Measurements from ENCODE around the gene MTG2.

MTG2 gene

GRCh38 chr20:62222972-62223371, 40.1 kb downstream of the MTG2 start:
- DNase-seq: no peak

- DNase-seq: no peak
Measured at GRCh38 chr20:62223571-62223970, 40.7 kb downstream of the MTG2 start.

- no peak for DNase-seq
Measured at GRCh38 chr20:62224113-62224855, 41.5 kb downstream of the MTG2 start.

- DNase-seq: no peak
Measured at GRCh38 chr20:62225026-62225425, 42.2 kb downstream of the MTG2 start.

GRCh38 chr20:62225820-62226635, 43.2 kb downstream of the MTG2 start:
- DNase-seq: no peak

GRCh38 chr20:62226707-62227590, 44.1 kb downstream of the MTG2 start:
- DNase-seq: no peak

- DNase-seq: no peak
Measured at GRCh38 chr20:62227591-62227976, 44.8 kb downstream of the MTG2 start.

GRCh38 chr20:62227977-62228958, 45.4 kb downstream of the MTG2 start:
- DNase-seq: no peak

GRCh38 chr20:62228982-62229545, 46.2 kb downstream of the MTG2 start:
- no peak for DNase-seq

- DNase-seq: no peak
Measured at GRCh38 chr20:62229667-62230066, 46.8 kb downstream of the MTG2 start.

- no peak for DNase-seq
Measured at GRCh38 chr20:62230276-62230675, 47.4 kb downstream of the MTG2 start.

- no peak for DNase-seq
Measured at GRCh38 chr20:62230696-62231095, 47.9 kb downstream of the MTG2 start.

GRCh38 chr20:62231292-62231691, 48.5 kb downstream of the MTG2 start:
- no peak for DNase-seq

- no peak for DNase-seq
Measured at GRCh38 chr20:62232194-62232593, 49.4 kb downstream of the MTG2 start.

- DNase-seq: no peak
Measured at GRCh38 chr20:62232770-62233645, 50.2 kb downstream of the MTG2 start.

GRCh38 chr20:62233684-62234083, 50.9 kb downstream of the MTG2 start:
- no peak for DNase-seq

GRCh38 chr20:62234339-62234738, 51.5 kb downstream of the MTG2 start:
- no peak for DNase-seq

GRCh38 chr20:62235001-62235776, 52.4 kb downstream of the MTG2 start:
- no peak for DNase-seq

GRCh38 chr20:62235777-62236157, 52.9 kb downstream of the MTG2 start:
- DNase-seq: no peak

- DNase-seq: no peak
Measured at GRCh38 chr20:62236200-62236599, 53.4 kb downstream of the MTG2 start.

Data from stimulated activated CD4-positive, alpha-beta T cell treated with anti-CD3 and anti-CD28 coated beads, Interleukin-2, amount 100 ng/mL, for 48 hours (primary cell).